Lower leg skin (tissue), 3 donors: ENCODE results near the gene MYL4.
"Not testable (repeated sequence)": the region's sequence is repeated elsewhere in the genome, so short reads cannot be mapped to it uniquely, and the experiment has no call there.

Source experiments
- CTCF ChIP-seq, 3 donors: fragments of 450-650 bp; IDR thresholded peaks; one replicate each; pipeline ENCODE4 v1.5.1; 2016; ENCODE audit warnings: antibody characterized with exemption in 3 of 3, mild to moderate bottlenecking in 3 of 3, moderate library complexity in 2 of 3
- POLR2A ChIP-seq, 2 donors: fragments of 450-650 bp; IDR thresholded peaks; one replicate each; pipeline ENCODE4 v1.6.1; 2016 to 2017; ENCODE audit warnings: antibody characterized with exemption in 2 of 2, mild to moderate bottlenecking in 1 of 2, moderate library complexity in 1 of 2

- TF ChIP-seq CTCF, POLR2A (IDR thresholded peaks at IDR 0.05): not testable (repeated sequence)
Observed at GRCh38 chr17:47269561-47270280, 60.6 kb downstream of the MYL4 start.
